T-helper 2 cell treated with Interferon-gamma antibody and Interleukin-4, amounts not matched to agents 100 ng/mL and 5 ng/mL, for 36 hours (primary cell): ENCODE results near the gene TACR2. TPM values are rescaled to one million over a fixed set of nuclear protein-coding genes. Genes with fewer than 3 reads are reported as not detected.

Experiments
- intact Hi-C: fragments of 100-400 bp; cut with micrococcal nuclease; formaldehyde crosslinking; loops from one replicate; pipeline ENCODE4 v1.15.1; 2023
- total RNA-seq: library from RNA; stranded (reverse); gene quantifications from 2 replicates; pipeline ENCODE4 v1.2.3, GENCODE V29; 2022

TACR2 gene
- total RNA-seq, 1 donor from 2014 or later = not detected

GRCh38 chr10:69406302-69406811, 10.4 kb downstream of the TACR2 start:
- intact Hi-C loops = loop anchor here (5.0 to 10.0 kb wide), 3 partner anchors 231 to 504 kb away; partner anchors contain the start of gene DDX50

GRCh38 chr10:69405221-69405620, 11.5 kb downstream of the TACR2 start:
- intact Hi-C loops = loop anchor here (5.0 to 10.0 kb wide), 3 partner anchors 232 to 503 kb away; partner anchors contain the start of gene DDX50

GRCh38 chr10:69404786-69405185, 11.9 kb downstream of the TACR2 start:
- intact Hi-C loops = loop anchor here (5.0 to 10.0 kb wide), 3 partner anchors 233 to 502 kb away; partner anchors contain the start of gene DDX50

- intact Hi-C loops = loop anchor here (10.0 kb wide), 1 partner anchor 309 kb away; no protein-coding TSS in a partner anchor
Measured at GRCh38 chr10:69403519-69403918, 13.2 kb downstream of the TACR2 start.

- intact Hi-C loops = loop anchor here (10.0 kb wide), 1 partner anchor 308 kb away; no protein-coding TSS in a partner anchor
Measured at GRCh38 chr10:69403066-69403465, 13.7 kb downstream of the TACR2 start.

- intact Hi-C loops = loop anchor here (10.0 kb wide), 1 partner anchor 308 kb away; no protein-coding TSS in a partner anchor
Measured at GRCh38 chr10:69402386-69402785, 14.3 kb downstream of the TACR2 start.

GRCh38 chr10:69401416-69401815, 15.3 kb downstream of the TACR2 start:
- intact Hi-C loops = loop anchor here (10.0 kb wide), 1 partner anchor 307 kb away; no protein-coding TSS in a partner anchor

GRCh38 chr10:69400936-69401335, 15.8 kb downstream of the TACR2 start:
- intact Hi-C loops = loop anchor here (10.0 kb wide), 1 partner anchor 306 kb away; no protein-coding TSS in a partner anchor

- intact Hi-C loops = no loop called here
Measured at GRCh38 chr10:69398466-69398865, 18.3 kb downstream of the TACR2 start.

GRCh38 chr10:69397972-69398371, 18.7 kb downstream of the TACR2 start:
- intact Hi-C loops = no loop called here

GRCh38 chr10:69394020-69394419, 22.7 kb downstream of the TACR2 start:
- intact Hi-C loops = loop anchor here (5.0 kb wide), 1 partner anchor 217 kb away; no protein-coding TSS in a partner anchor

- intact Hi-C loops = loop anchor here (1.0 to 5.0 kb wide), 3 partner anchors 74 to 215 kb away; no protein-coding TSS in a partner anchor
Measured at GRCh38 chr10:69392481-69393000, 24.2 kb downstream of the TACR2 start.

GRCh38 chr10:69391158-69391557, 25.6 kb downstream of the TACR2 start:
- intact Hi-C loops = loop anchor here (5.0 kb wide), 1 partner anchor 214 kb away; no protein-coding TSS in a partner anchor

GRCh38 chr10:69389827-69390490, 26.8 kb downstream of the TACR2 start:
- intact Hi-C loops = loop anchor here (5.0 kb wide), 1 partner anchor 213 kb away; no protein-coding TSS in a partner anchor

- intact Hi-C loops = no loop called here
Measured at GRCh38 chr10:69388488-69388887, 28.2 kb downstream of the TACR2 start.

GRCh38 chr10:69387500-69387899, 29.2 kb downstream of the TACR2 start:
- intact Hi-C loops = no loop called here

- intact Hi-C loops = no loop called here
Measured at GRCh38 chr10:69385454-69386350, 31.0 kb downstream of the TACR2 start.

GRCh38 chr10:69384320-69384719, 32.4 kb downstream of the TACR2 start:
- intact Hi-C loops = no loop called here

GRCh38 chr10:69383558-69383957, 33.2 kb downstream of the TACR2 start:
- intact Hi-C loops = no loop called here

GRCh38 chr10:69382382-69383117, 34.2 kb downstream of the TACR2 start:
- intact Hi-C loops = no loop called here
